ENCODE measurements around the gene EPB41. TPM values are rescaled to one million over a fixed set of nuclear protein-coding genes. Genes with fewer than 3 reads are reported as not detected.

EPB41 gene
- total RNA-seq, 1 experiment from 2014 or later, result 41.7 TPM

DNA sequence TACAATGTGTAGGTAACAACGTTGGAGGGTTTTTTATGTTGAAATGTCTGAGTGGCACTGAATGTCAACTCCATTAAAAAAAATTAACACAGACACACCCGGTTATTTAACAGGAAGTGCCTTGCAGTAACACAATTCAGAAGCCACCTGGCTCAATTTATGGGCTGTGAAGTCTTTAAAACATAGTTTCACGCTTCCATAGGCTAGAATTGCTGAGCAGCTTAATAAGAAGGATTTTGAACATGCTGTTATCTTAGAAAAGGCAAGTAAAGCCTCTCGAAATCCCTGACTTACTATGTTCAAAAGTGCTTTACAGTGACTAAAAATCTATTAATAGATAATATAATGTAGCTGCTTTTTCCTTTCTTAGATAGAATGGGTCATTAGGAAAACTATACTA lies 247.7 kb downstream of the EPB41 start:
- Histone ChIP-seq H3K36me3 (ENCODE audit: control insufficient read depth in 1 of 2, insufficient read depth in 2 of 2, low read length in 2 of 2) (peaks cover 33 to 50% of the 10 kb centered on the region in 2 experiments), H3K9me2 (ENCODE audit: insufficient read depth) (no peaks in the 10 kb centered on the region), H3K4me2 (ENCODE audit: low read length) (no peak overlapping the region), H3K9me3 (ENCODE audit: control insufficient read depth in 1 of 2, insufficient read depth in 1 of 2, low read depth in 1 of 2, low read length in 2 of 2) (no peaks in the 10 kb centered on the region), H3K9ac (ENCODE audit: low read length) (no peak overlapping the region), H3K79me2 (ENCODE audit: insufficient read depth, low read length) (peaks cover 99% of the 10 kb centered on the region), H3K4me3 (replicated peaks in 1 of 2; ENCODE audit: low read depth in 1 of 2, low read length in 2 of 2) (no peak overlapping the region), H2AFZ (ENCODE audit: low read depth, low read length, poor library complexity, severe bottlenecking) (no peak overlapping the region), H3K27me3 (ENCODE audit: insufficient read depth, low read length) (no peaks in the 10 kb centered on the region), H3K27ac (ENCODE audit: low read depth, low read length) (no peak overlapping the region), H3K4me1 (ENCODE audit: control insufficient read depth in 1 of 2, insufficient read depth in 2 of 2, low read length in 2 of 2) (no peaks in the 10 kb centered on the region), H4K20me1 (ENCODE audit: insufficient read depth) (peaks cover 36% of the 10 kb centered on the region)
- TF ChIP-seq, protein P1, sequence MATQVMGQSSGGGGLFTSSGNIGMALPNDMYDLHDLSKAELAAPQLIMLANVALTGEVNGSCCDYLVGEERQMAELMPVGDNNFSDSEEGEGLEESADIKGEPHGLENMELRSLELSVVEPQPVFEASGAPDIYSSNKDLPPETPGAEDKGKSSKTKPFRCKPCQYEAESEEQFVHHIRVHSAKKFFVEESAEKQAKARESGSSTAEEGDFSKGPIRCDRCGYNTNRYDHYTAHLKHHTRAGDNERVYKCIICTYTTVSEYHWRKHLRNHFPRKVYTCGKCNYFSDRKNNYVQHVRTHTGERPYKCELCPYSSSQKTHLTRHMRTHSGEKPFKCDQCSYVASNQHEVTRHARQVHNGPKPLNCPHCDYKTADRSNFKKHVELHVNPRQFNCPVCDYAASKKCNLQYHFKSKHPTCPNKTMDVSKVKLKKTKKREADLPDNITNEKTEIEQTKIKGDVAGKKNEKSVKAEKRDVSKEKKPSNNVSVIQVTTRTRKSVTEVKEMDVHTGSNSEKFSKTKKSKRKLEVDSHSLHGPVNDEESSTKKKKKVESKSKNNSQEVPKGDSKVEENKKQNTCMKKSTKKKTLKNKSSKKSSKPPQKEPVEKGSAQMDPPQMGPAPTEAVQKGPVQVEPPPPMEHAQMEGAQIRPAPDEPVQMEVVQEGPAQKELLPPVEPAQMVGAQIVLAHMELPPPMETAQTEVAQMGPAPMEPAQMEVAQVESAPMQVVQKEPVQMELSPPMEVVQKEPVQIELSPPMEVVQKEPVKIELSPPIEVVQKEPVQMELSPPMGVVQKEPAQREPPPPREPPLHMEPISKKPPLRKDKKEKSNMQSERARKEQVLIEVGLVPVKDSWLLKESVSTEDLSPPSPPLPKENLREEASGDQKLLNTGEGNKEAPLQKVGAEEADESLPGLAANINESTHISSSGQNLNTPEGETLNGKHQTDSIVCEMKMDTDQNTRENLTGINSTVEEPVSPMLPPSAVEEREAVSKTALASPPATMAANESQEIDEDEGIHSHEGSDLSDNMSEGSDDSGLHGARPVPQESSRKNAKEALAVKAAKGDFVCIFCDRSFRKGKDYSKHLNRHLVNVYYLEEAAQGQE (IDR thresholded peaks at IDR 0.05; ENCODE audit: low read depth), result no peak
- no peak for TF ChIP-seq ZFX (IDR thresholded peaks at IDR 0.05)
- intact Hi-C loops (cut with micrococcal nuclease), result no loop called here
- DNase-seq (ENCODE audit: low read depth, low spot score), result no peak
- no TSS peak for BruUV-seq (replicated peaks)
- ChIA-PET POLR2A (no interaction called here), RAD21 (ENCODE audit: low non-redundant PET in 1 of 2, low total read pairs in 2 of 2, uncharacterized antibody in 2 of 2, unreplicated experiment in 2 of 2) (no interaction called here), CTCF (no interaction called here)
- no peak for ATAC-seq

DNA sequence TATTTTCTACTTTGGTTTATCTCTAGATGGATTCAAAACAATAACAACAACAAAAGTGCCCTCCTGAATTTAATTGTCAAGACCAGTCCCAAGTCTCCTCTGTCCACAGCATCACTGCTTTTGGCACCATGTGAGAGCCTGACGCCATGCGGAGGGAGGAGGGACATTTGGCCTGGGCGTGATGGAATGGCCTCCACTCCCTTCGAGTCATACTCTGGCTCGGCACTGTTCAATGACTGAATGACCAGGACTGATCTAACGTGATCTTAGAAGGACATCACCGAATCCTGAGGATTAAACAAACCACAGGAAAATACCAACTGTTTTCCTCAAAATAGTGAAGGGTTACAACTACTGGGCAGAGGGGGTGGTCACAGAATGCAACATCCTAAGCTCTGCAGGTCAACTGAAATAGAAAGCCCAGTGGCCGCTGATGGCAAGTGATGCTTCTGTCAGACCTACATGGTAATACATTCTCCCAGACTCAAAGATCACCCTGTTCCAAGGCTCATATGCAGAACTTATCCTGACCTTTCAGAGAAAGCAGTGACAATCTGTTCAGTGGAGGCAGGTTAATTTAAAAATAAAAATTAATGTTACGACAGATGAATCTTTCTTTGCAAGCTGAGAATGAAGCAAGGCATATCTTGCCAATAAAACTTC lies 248.2 kb downstream of the EPB41 start:
- no peak overlapping the region for H3K9ac ChIP-seq (ENCODE audit: low read length)
- H3K9me3 ChIP-seq (ENCODE audit: control insufficient read depth in 1 of 2, insufficient read depth in 1 of 2, low read depth in 1 of 2, low read length in 2 of 2), result no peaks in the 10 kb centered on the region
- H3K4me2 ChIP-seq (ENCODE audit: low read length), result no peak overlapping the region
- no peaks in the 10 kb centered on the region for H3K27me3 ChIP-seq (ENCODE audit: insufficient read depth, low read length)
- peaks cover 28 to 48% of the 10 kb centered on the region in 2 experiments for H3K36me3 ChIP-seq (ENCODE audit: control insufficient read depth in 1 of 2, insufficient read depth in 2 of 2, low read length in 2 of 2)
- ChIA-PET CTCF (no interaction called here), POLR2A (no interaction called here), RAD21 (ENCODE audit: low non-redundant PET in 1 of 2, low total read pairs in 2 of 2, uncharacterized antibody in 2 of 2, unreplicated experiment in 2 of 2) (no interaction called here)
- no peak overlapping the region for H2AFZ ChIP-seq (ENCODE audit: low read depth, low read length, poor library complexity, severe bottlenecking)
- H3K4me1 ChIP-seq (ENCODE audit: control insufficient read depth in 1 of 2, insufficient read depth in 2 of 2, low read length in 2 of 2), result no peaks in the 10 kb centered on the region
- H4K20me1 ChIP-seq (ENCODE audit: insufficient read depth), result peaks cover 36% of the 10 kb centered on the region
- BruUV-seq (replicated peaks), result no TSS peak
- H3K9me2 ChIP-seq (ENCODE audit: insufficient read depth), result no peaks in the 10 kb centered on the region
- no peak overlapping the region for H3K27ac ChIP-seq (ENCODE audit: low read depth, low read length)
- ATAC-seq, result no peak
- H3K4me3 ChIP-seq (replicated peaks in 1 of 2; ENCODE audit: low read depth in 1 of 2, low read length in 2 of 2), result no peak overlapping the region
- no peak for DNase-seq (ENCODE audit: low read depth, low spot score)
- H3K79me2 ChIP-seq (ENCODE audit: insufficient read depth, low read length), result peaks cover 99% of the 10 kb centered on the region
- intact Hi-C loops (cut with micrococcal nuclease), result no loop called here
- TF ChIP-seq JUND (IDR thresholded peaks at IDR 0.05), result no peak
- TF ChIP-seq, protein P2, sequence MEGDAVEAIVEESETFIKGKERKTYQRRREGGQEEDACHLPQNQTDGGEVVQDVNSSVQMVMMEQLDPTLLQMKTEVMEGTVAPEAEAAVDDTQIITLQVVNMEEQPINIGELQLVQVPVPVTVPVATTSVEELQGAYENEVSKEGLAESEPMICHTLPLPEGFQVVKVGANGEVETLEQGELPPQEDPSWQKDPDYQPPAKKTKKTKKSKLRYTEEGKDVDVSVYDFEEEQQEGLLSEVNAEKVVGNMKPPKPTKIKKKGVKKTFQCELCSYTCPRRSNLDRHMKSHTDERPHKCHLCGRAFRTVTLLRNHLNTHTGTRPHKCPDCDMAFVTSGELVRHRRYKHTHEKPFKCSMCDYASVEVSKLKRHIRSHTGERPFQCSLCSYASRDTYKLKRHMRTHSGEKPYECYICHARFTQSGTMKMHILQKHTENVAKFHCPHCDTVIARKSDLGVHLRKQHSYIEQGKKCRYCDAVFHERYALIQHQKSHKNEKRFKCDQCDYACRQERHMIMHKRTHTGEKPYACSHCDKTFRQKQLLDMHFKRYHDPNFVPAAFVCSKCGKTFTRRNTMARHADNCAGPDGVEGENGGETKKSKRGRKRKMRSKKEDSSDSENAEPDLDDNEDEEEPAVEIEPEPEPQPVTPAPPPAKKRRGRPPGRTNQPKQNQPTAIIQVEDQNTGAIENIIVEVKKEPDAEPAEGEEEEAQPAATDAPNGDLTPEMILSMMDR (IDR thresholded peaks at IDR 0.05 in 2 of 3, conservative IDR thresholded peaks at IDR 0.05 in 1 of 3; ENCODE audit: borderline replicate concordance in 1 of 3, insufficient read depth in 1 of 3, low read depth in 2 of 3, low read length in 2 of 3), result no peak
- no peak for TF ChIP-seq ELF1 (IDR thresholded peaks at IDR 0.05; ENCODE audit: borderline replicate concordance, low read depth)
- no peak for TF ChIP-seq CEBPB (IDR thresholded peaks at IDR 0.05; ENCODE audit: low read depth)
- TF ChIP-seq, protein P1 (IDR thresholded peaks at IDR 0.05; ENCODE audit: low read depth), result no peak
- no peak for TF ChIP-seq FOSL1 (IDR thresholded peaks at IDR 0.05; ENCODE audit: low read depth)
- TF ChIP-seq ZFX (IDR thresholded peaks at IDR 0.05), result no peak
- TF ChIP-seq YY1 (IDR thresholded peaks at IDR 0.05; ENCODE audit: extremely low read depth, insufficient replicate concordance, low read depth, low read length), result no peak
- TF ChIP-seq, protein P3, sequence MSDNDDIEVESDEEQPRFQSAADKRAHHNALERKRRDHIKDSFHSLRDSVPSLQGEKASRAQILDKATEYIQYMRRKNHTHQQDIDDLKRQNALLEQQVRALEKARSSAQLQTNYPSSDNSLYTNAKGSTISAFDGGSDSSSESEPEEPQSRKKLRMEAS (IDR thresholded peaks at IDR 0.05), result no peak
- TF ChIP-seq SP1 (IDR thresholded peaks at IDR 0.05; ENCODE audit: low read depth), result no peak
